HG03066 (cell line): ENCODE measurements around the gene MIA.
"Not testable (repeated sequence)": the region's sequence is repeated elsewhere in the genome, so short reads cannot be mapped to it uniquely, and the experiment has no call there.

Experiments
- ATAC-seq: cut with Tn5 transposase; IDR thresholded peaks from one replicate; pipeline ENCODE4 v1.9.1; 2021; ENCODE audit warnings: low read depth; ENCODE audit not compliant: unreplicated experiment

MIA gene

GRCh38 chr19:40750058-40750873 is 25.1 kb upstream of the MIA start, which contains the start of gene ACTMAP:
ACTMAP (minus strand) TSS chr19:40750477; CDS start chr19:40749803, 674 bp downstream.
- ATAC-seq: peak; percentile 80

GRCh38 chr19:40750874-40751537 is 24.3 kb upstream of the MIA start, which contains the start of gene SNRPA:
SNRPA (plus strand) TSS chr19:40751203; CDS start chr19:40751409, 206 bp downstream.
- ATAC-seq: peak; percentile 63

GRCh38 chr19:40752257-40752781 is 23.0 kb upstream of the MIA start:
- no peak for ATAC-seq

GRCh38 chr19:40754611-40755247 is 20.6 kb upstream of the MIA start:
- no peak for ATAC-seq

- ATAC-seq: no peak
Measured at GRCh38 chr19:40755248-40755624, 20.1 kb upstream of the MIA start.

GRCh38 chr19:40755791-40756190 is 19.5 kb upstream of the MIA start:
- no peak for ATAC-seq

- ATAC-seq: no peak
Measured at GRCh38 chr19:40756502-40757110, 18.7 kb upstream of the MIA start.

GRCh38 chr19:40758491-40758890 is 16.8 kb upstream of the MIA start:
- no peak for ATAC-seq

GRCh38 chr19:40759352-40759751 is 16.0 kb upstream of the MIA start:
- no peak for ATAC-seq

GRCh38 chr19:40762754-40763470 is 12.4 kb upstream of the MIA start:
- no peak for ATAC-seq

- no peak for ATAC-seq
Measured at GRCh38 chr19:40763526-40763925, 11.8 kb upstream of the MIA start.

GRCh38 chr19:40763963-40764362 is 11.4 kb upstream of the MIA start:
- ATAC-seq: no peak

- not testable (repeated sequence) for ATAC-seq
Measured at GRCh38 chr19:40766385-40766784, 8.9 kb upstream of the MIA start.

- no peak for ATAC-seq
Measured at GRCh38 chr19:40768869-40769268, 6.5 kb upstream of the MIA start.

- not testable (repeated sequence) for ATAC-seq
Measured at GRCh38 chr19:40771101-40771862, 4.0 kb upstream of the MIA start.

GRCh38 chr19:40775632-40776022 is 306 bp downstream of the MIA start:
- no peak for ATAC-seq

GRCh38 chr19:40776364-40776763 is 1.0 kb downstream of the MIA start:
- ATAC-seq: no peak

GRCh38 chr19:40776932-40777644 is 1.8 kb downstream of the MIA start:
- peak; percentile 52 for ATAC-seq

- no peak for ATAC-seq
Measured at GRCh38 chr19:40777645-40777936, 2.3 kb downstream of the MIA start.
